ENCODE data around the gene COG7.

The COG7 gene

GRCh38 chr16:23355106-23355670 is 97.8 kb downstream of the COG7 start:
- DNase-seq, result no peak

GRCh38 chr16:23354246-23354645 is 98.7 kb downstream of the COG7 start:
- DNase-seq, result no peak

- DNase-seq, result no peak
These were observed 99.5 kb downstream of the COG7 start for GRCh38 chr16:23353440-23353839.

- no peak for DNase-seq
These were observed 101.6 kb downstream of the COG7 start for GRCh38 chr16:23351360-23351759.

- no peak for DNase-seq
These were observed 104.2 kb downstream of the COG7 start for GRCh38 chr16:23348579-23349469.

GRCh38 chr16:23345237-23345636 is 107.8 kb downstream of the COG7 start:
- DNase-seq, result no peak

- no peak for DNase-seq
These were observed 109.1 kb downstream of the COG7 start for GRCh38 chr16:23343643-23344612.

- DNase-seq, result no peak
These were observed 110.8 kb downstream of the COG7 start for GRCh38 chr16:23342083-23342640.

GRCh38 chr16:23339787-23340186 is 113.2 kb downstream of the COG7 start:
- DNase-seq, result no peak

Data from SIG-M5 (cell line).